SK-N-SH (cell line): ENCODE data around the gene CPA1.

Source experiments
- CTCF ChIP-seq: fragments of 200-600 bp; sonication (generic); IDR thresholded peaks from 2 replicates; pipeline ENCODE4 v1.6.1; 2017; ENCODE audit warnings: antibody characterized with exemption, mild to moderate bottlenecking, moderate library complexity
- EP300 ChIP-seq, 2 experiments: IDR thresholded peaks; 2 replicates each; pipeline versions ENCODE4 v1.4.0 to v1.6.1; 2012; ENCODE audit warnings: borderline replicate concordance in 1 of 2, low read depth in 1 of 2, low read length in 1 of 2
- JUND ChIP-seq: IDR thresholded peaks from 2 replicates; pipeline ENCODE4 v1.4.0; 2012
- NFIC ChIP-seq: IDR thresholded peaks from 2 replicates; pipeline ENCODE4 v1.4.0; 2012; ENCODE audit warnings: borderline replicate concordance
- POLR2AphosphoS5 ChIP-seq: IDR thresholded peaks from 2 replicates; pipeline ENCODE4 v1.6.1; 2012; ENCODE audit warnings: low read depth, low read length
- RAD21 ChIP-seq: IDR thresholded peaks from 2 replicates; pipeline ENCODE4 v1.6.1; 2012; ENCODE audit warnings: mild to moderate bottlenecking, low read length
- REST ChIP-seq: IDR thresholded peaks from 2 replicates; pipeline ENCODE4 v1.6.1; 2012; ENCODE audit warnings: mild to moderate bottlenecking, low read depth, low read length, moderate library complexity
- SIN3A ChIP-seq: IDR thresholded peaks from 2 replicates; pipeline ENCODE4 v1.6.1; 2012; ENCODE audit warnings: low read depth, mild to moderate bottlenecking, low read length, moderate library complexity, borderline replicate concordance
- SMC3 ChIP-seq: IDR thresholded peaks from 2 replicates; pipeline ENCODE4 v1.6.1; 2012; ENCODE audit warnings: low read depth, low read length, improper control_type of control experiment
- YY1 ChIP-seq: IDR thresholded peaks from 2 replicates; pipeline ENCODE4 v1.4.0; 2012; ENCODE audit warnings: low read depth, mild to moderate bottlenecking

GRCh38 chr7:130379921-130380860 lies at the start of gene CPA1:
- TF ChIP-seq NFIC (no peak), RAD21 (peak; percentile 1; the same call in 1 of the 2 replicates), CTCF (no peak), EP300 (IDR thresholded peaks at IDR 0.05; ENCODE audit: borderline replicate concordance in 1 of 2, low read depth in 1 of 2, low read length in 1 of 2) (peak in 1 of 2 experiments; percentile 41; a peak in 1 of 4 replicates), REST (no peak), SMC3 (no peak), JUND (no peak), SIN3A (no peak), POLR2AphosphoS5 (no peak), YY1 (no peak)
